Measurements from ENCODE around the gene NOP16. TPM values are rescaled to one million over a fixed set of nuclear protein-coding genes. Genes with fewer than 3 reads are reported as not detected.

NOP16 gene
- polyA plus RNA-seq, 3 donors: 19.5 to 76.3 (median 25.1) TPM

DNA sequence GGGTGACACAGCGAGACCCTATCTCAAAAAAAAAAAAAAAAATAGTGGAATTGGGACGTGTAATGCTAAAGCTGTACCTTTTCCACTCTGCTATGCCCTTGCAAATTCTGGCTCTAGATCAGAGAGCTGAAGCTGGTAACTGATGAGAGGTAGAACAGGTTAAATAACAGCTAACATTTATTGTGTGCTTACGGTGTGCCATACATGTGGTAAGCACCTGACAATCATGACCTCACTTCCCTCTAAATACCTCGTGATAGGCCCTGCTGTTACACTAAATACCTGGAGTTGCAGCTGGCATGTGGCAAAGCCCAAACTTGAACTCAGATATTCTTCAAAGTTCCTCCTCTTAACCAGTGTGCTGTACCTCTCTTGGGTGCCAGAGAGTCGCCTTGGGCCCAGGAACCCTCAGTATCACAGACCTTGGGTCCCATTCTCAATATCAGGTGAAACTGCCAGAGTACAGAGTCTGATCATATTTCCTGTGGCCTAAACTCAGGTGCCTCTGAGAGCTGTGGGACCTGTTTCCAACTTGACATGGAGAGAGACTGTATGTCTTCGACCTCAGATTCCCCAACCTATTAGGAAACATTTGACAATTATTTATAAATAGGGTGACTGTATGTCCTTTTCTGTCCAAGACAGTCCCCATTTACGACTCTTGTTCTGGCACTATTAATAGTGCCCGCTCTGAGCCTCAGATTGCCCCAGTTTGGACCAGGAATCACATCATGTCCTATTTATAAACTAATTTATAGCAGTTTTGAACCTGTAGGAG, 18.3 kb downstream of the NOP16 start:
- WGBS, 3 donors: 86 to 90% (median 90%) methylated on average over 8 of the region's 8 CpGs
- no peak overlapping the region for H3K27ac ChIP-seq (ENCODE audit: low read depth, low read length)

DNA sequence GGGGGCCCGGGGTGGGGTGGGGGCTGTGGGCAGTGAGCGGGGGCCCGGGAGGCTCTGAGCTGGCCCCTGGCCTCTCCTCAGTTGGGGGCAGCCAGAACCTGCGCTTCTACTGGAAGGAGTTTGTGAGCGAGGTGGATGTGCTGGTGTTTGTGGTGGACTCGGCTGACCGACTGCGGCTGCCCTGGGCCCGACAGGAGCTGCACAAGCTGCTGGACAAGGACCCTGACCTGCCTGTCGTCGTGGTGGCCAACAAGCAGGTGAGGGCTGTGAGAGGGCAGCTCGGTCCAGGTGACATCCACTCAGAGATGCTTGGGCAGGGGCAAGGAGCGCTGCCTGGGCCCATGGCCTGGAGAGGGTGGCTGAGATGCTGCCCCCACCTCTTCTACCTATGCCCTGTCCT, 19.7 kb downstream of the NOP16 start:
- 92 to 97% (median 94%) methylated on average over 11 to 13 of the region's 13 CpGs for WGBS, 3 donors
- H3K27ac ChIP-seq (ENCODE audit: low read depth, low read length): no peak overlapping the region

DNA sequence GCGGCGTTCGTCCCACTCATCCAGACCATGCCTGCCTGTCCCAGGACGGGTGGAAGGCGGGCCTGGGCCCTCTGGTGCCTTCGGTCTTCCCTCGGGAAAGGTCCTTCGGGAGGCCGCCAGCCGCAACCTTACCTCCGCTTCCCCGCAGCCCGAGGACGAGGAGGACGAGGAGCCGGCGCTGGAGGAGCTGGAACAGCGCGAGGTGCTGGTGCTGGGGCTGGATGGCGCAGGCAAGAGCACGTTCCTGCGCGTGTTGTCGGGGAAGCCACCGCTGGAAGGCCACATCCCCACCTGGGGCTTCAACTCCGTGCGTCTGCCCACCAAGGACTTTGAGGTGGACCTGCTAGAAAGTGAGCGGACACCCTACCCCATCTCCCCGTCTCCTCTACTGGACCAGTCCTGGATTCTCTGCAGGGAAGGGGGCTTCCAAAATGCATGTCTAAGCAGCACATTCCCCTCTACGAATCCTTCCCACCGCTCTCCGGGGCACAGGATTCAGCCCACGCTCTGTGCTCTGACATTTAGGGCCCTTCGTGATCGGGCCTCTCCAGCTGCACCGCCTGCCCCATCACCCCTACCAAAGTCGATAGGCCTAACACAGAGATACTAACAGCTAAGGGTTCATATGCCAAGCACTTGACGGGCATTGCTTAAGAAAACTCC, 22.0 kb downstream of the NOP16 start:
- H3K27ac ChIP-seq (ENCODE audit: low read depth, low read length): no peak overlapping the region
- WGBS, 3 donors: 64 to 69% (median 67%) methylated on average over 32 to 38 of the region's 38 CpGs

DNA sequence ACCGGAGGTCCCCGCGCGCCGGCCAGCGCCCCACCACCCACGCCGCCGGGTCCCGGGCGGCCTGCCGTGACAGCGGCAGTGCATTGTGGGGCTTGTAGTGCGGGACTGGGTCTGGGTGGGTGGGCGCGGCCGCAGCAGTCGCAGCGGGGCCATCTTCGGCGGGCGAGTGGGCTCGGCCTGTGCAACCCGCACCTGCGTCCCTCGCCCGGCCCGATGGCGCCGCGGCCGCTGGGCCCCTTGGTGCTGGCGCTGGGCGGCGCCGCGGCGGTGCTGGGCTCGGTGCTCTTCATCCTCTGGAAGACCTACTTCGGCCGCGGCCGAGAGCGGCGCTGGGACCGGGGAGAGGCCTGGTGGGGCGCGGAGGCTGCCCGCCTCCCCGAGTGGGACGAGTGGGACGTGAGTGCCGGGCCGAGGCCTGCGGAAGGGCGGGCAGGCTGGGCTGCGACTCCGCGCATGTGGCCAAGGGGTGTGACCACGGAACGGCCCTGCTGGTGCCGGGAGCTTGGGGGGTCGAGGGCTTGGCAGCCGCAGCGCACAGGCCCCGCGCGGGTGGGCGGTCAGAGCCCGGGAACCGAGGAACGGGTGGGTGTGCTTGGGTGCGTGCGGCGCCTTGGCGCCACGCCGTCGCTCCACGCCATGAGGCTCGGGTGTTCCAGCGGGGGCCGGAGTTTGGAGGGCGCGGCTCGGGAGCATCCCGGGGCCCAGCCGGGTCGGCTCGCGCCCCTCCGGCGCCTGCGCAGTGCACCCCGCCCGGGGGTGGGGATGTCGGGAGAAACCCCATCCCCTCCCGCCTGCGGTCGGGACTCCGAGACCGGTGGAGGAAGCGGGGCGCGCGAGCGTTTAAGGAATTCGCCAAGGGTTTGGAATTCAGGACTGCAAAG, 22.8 kb downstream of the NOP16 start, which contains the start of gene ARL10:
Gene ARL10 (plus strand): TSS at position 137 of the 881 bp plus-strand sequence. CDS start 77 bp downstream, at position 214.
- 1% methylated on average over 93 to 108 of the region's 108 CpGs for WGBS, 3 donors
- H3K27ac ChIP-seq (ENCODE audit: low read depth, low read length): no peak within 1 kb of the TSS

DNA sequence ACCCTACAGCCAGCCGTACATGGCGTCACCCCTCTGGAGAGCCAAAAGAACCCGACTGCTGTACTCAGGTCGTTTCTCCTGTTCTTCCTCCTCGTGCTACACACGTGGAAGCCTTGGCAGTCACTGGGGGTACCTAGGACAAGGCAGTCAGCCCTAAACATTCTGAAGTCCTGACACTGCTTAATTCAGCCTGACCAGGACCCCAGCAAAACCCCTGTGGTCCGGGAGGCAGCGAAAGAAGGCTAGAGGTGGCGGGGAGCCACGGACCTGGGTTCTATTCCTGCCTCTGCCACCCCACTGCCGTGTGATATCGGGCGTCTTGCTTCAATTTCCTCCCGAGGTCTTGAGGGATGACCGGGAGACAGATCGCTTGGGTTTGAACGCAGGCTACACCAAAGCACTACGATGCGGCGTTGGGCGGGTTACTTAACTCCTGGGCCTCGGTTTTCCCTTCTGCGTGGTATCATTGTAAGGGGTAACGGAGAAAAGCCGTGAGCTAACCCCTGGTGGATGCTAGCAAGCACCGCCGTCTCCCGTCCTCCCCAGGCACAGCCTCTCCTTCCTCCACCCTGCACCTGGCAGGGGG, 23.5 kb downstream of the NOP16 start:
- no peak overlapping the region for H3K27ac ChIP-seq (ENCODE audit: low read depth, low read length)
- WGBS, 3 donors: 17 to 28% (median 21%) methylated on average over 24 to 28 of the region's 28 CpGs

DNA sequence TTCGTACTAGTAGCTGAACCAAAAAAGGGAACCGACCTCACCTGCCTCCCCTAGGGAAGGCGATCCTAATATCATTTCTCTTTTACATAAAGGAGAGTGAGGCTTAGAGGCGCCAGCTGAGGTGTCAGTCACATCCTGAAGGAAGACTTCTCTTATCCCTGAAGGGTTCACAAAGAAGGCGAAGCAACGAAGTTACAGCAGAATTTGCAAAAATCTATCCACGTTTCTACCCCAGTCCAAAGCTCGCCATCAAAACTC, 26.2 kb downstream of the NOP16 start:
- 57 to 70% (median 68%) methylated on average over 8 of the region's 8 CpGs for WGBS, 3 donors
- H3K27ac ChIP-seq (ENCODE audit: low read depth, low read length): no peak overlapping the region

DNA sequence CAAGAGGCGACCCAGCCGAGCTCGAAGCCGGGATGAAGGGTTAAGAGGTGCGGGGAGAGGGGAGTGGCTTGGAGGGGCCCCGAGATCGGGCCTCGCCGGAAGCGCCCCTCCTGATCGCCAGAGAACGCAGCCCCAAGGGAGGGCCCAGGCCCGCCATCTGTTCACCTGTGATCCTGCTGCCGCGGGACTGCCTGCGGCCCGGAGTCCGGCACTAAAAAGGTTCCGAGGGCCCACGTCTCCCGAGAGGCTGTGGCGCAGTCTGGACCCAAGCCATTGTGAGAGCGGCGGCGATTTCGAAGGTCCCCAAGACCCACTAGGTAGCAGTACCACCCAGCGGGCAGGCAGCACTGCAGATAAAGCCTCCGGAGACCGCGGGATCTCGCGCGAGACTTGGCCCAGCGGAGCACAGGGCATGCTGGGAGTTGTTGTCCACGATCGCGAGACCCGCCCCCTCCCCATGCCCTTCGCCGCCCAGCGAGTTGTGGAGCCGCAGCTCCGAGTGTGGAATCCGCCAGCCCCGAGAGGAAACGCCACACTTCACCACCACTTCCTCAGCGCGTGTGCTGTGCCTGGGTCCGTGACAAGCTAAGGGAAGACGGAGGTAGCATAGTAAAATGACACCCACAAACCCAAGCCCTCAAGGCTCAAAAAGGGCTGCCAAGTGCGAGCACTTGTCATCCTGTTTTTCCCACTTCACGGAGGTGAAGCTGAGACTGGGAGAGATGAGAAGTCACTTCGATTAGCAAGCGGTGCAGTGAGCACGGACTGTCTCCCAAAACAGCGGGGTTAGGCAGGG, 26.8 kb downstream of the NOP16 start, which contains the start of gene KIAA1191:
Gene KIAA1191 (minus strand): TSS at position 328 of the 796 bp plus-strand sequence. CDS start 2,256 bp downstream, outside the sequence.
- 1 to 2% (median 2%) methylated on average over 56 of the region's 56 CpGs for WGBS, 3 donors

DNA sequence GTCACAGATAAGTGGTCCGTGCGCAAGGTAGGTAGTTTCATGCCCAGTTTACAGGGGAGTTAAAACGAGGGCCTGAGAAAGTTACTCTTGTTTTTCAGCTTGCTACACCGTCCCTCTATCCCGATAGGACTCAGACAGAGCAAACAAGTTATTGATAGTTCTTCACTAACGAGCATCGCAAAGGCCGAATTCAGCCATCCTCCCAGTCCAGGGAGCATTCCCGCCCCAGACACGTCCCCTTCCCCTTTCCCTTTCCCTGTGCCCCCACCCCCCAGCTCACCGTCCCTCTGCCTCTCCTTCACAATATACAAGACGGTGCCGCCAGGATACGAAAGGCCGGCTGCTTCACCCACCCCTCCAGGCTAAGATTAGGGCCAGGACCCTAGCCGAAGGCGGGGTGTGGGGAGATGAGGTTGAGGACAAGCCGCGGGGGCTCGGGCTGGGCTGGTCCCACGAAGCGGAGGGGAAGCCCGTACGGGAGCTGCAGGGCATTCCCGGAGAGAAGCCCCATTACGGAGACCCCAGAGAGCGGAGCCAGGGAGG, 27.4 kb downstream of the NOP16 start:
- WGBS, 3 donors: 1 to 4% (median 3%) methylated on average over 27 of the region's 27 CpGs

More for the DNA sequence above, 26.8 kb downstream of the NOP16 start, which contains the start of gene KIAA1191:
- no peak within 1 kb of the TSS for H3K27ac ChIP-seq (ENCODE audit: low read depth, low read length)

DNA sequence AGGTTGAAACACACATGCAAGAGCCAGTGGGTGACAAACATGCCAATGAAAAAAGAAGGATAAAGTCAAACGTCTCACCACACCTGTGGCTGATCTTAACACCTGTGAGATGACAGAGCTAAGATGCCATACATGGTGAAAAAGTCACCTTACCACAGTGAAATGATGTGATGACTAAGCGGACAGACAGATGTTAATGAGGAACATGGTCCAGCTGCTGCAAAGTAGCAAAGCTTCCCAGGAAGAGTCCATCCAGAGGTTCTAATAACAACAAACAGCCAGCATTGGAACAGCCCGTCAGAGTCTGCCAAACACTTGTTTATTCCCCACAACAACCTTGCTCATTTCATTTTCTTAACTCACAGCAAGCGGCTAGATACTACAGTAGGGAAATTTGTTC, 28.7 kb downstream of the NOP16 start:
- H3K27ac ChIP-seq (ENCODE audit: low read depth, low read length): no peak overlapping the region
- 60 to 73% (median 66%) methylated on average over 4 of the region's 4 CpGs for WGBS, 3 donors

More for the DNA sequence above, 27.4 kb downstream of the NOP16 start:
- no peak overlapping the region for H3K27ac ChIP-seq (ENCODE audit: low read depth, low read length)

DNA sequence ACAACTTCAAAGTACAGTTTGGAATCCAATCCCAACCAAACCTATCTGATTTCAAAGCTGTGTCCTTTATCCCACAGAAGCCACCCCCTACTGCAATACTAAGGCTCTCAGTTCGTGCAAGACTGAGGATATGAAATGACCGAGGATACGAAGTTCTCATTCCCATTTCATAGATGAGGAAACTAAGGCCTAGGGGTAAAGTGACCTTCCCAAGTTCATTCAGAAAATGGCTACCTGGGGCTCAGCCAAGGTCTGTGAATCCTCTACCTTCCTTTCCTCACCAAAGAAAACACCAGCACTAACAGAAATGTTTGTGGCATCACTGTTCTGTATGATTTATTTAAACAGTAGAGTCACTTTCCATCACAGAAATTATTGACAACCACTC, 32.2 kb downstream of the NOP16 start:
- 89 to 92% (median 90%) methylated on average over 3 of the region's 3 CpGs for WGBS, 3 donors
- no peak overlapping the region for H3K27ac ChIP-seq (ENCODE audit: low read depth, low read length)

DNA sequence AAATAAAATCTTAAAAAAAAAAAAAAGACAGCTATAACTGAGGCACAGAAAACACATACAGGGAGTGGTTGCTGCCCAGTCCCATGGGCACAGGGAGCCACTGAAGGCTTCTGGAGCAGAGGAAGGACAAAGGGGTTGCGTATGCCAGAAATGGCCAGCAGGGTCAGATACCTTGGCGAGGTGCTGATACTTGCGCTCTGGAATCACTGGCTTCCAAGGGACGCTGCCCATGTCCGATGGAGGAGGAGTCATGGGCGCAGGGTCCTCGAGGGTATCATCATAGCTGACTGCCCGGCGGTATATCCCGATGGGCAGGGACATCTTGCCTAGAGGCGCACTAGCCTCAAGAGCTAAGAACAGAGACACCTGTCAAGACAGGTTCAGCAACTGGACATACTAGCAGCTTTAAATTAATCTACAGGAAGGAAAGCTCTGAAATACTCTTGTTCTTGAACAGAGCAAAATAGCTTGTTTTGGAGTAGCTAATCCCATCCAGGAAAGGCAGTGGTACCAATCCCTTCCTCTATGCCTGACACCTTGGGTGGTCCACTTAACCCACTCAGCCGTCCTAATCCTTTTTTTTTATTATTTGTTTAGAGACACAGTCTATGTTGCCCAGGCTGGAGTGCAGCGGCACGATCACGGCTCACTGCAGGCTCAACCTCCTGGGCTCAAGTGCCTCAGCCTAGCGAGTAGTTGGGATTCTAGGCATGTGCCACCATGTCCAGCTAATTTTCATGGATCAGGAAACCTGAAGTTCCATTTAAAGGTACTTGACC, 32.8 kb downstream of the NOP16 start:
- H3K27ac ChIP-seq (ENCODE audit: low read depth, low read length): no peak overlapping the region
- WGBS, 3 donors: 93% methylated on average over 16 of the region's 16 CpGs

DNA sequence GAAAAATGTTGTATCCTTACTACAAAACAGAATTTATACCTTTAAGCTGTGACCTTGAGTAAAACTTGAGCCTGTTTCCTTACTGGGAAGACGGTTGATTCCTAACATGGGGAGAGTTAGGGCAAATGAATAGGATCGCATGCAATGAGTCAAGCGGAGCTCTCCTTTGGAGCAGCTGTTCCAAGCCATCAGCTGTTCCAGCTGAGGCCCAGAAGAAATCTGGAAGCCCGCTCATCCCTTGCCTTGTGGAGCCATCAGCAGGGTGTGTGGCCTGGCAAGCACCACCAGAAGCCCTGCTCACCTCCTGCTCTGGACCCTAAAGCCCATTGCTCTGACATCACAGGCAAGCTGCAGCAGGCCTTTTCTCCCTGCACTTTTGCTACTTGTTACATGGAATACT, 34.9 kb downstream of the NOP16 start:
- H3K27ac ChIP-seq (ENCODE audit: low read depth, low read length): no peak overlapping the region
- WGBS, 3 donors: 88 to 97% (median 97%) methylated on average over 4 of the region's 4 CpGs

DNA sequence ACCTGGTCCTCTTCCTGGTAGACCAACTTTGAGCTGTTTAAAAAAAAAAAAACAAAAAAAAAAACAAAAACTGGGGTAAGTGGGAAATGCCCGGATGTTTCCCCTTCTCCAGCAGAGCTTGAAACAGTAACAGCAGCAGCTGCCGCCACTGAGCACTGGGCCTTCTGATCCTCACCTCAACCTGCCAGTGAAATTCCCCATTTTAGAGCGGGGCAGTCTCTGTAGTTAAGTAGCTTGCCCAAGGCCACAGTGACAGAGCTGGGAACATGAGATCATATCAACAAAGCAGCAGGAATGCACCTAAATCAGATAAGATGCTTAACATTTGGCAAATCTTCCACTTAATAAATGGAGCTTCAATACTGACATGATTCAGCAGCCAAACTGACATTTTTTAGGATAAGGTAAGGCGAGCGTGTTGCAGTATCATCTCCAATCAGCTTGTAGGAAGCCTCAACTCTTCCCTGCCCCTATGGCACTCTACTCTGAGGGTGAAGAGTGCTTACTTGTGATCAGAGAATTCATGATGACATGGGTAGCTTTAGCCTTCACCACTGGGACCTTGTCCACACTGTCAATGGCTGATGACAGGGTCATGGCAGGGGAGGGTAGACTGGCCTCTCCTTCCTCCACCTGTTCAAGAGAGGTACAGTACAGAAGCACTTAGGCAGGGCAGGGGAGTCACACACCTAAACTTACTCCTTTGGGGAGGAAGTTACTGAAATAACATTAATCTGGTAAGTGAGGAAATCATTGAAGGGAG, 36.1 kb downstream of the NOP16 start:
- no peak overlapping the region for H3K27ac ChIP-seq (ENCODE audit: low read depth, low read length)
- WGBS, 3 donors: 91 to 99% (median 93%) methylated on average over 5 of the region's 5 CpGs

DNA sequence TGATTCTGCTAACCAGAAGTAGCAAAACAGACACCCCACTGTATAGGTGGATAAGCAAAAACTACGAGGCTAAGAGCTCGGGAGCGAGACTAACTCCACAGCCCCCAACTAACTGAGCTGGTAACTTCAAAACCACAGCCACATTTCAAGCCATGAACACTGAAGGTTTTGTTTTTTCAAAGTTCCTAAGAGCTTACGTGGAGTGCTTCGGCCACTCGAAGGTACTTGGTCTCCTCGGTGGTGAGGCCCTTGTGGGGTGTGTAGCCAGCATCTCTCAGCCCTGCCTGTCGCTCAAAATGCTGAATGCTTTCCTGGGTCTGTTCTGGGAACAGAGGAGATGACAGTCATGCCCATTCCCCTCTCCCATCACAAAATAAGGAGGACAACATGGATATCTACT, 38.0 kb downstream of the NOP16 start:
- no peak overlapping the region for H3K27ac ChIP-seq (ENCODE audit: low read depth, low read length)
- 94 to 97% (median 96%) methylated on average over 8 of the region's 8 CpGs for WGBS, 3 donors

DNA sequence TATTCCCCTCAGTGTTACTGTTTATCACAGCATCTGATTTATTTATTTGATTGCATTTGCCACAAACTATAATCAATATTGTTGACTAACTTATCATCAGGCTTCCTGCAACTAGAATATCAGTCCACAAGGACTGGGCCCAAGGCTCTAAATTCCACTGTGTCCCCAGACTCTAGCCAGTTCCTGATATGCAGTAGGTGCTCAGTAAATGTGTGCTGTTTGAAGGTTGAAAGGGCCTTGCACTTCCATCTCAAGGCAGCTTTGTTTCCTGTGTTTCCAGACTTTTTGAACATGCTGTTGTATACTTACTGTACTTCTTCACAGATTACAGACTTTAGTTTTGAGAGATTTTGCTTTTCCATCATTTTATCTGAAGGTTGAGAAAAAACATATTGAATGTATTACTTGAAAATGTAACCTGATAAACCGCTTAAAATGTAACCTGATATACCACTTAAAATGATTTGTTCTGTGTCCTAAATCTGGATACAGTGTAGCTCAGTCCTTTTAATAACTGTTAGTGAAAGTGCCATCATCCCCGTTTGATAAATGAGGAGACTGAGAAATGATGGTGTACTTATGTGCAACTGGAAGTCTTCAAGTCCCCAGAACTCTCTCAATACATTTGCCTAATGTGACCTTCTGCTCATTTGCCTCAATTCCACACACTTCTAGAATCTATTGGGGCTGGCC, 45.5 kb downstream of the NOP16 start:
- WGBS, 3 donors: 63 to 75% (median 72%) methylated on average over 2 of the region's 2 CpGs
- no peak overlapping the region for H3K27ac ChIP-seq (ENCODE audit: low read depth, low read length)

DNA sequence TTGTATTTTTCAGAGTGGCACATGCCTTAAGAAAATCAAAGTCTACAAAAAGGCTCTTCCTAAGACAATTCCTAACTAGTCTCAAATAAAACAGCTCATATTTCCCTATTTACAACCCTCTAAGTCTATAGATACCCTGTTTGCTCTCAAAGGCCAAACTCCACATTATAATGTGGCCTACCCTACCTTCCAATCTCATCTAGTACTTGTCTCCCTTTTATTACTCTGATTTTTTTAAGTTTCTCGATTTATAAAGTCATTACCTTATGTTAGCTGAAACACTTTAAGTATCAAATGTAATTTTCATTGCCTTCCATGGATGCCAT, 46.3 kb downstream of the NOP16 start:
- no peak overlapping the region for H3K27ac ChIP-seq (ENCODE audit: low read depth, low read length)
- 88 to 99% (median 93%) methylated on average over 1 of the region's 1 CpG for WGBS, 3 donors

Measured in adipose tissue (tissue), 3 donors.